Erythroblast (primary cell): ENCODE results near the gene XXYLT1.

ENCODE experiments used
- GATA1 ChIP-seq: IDR thresholded peaks from 2 replicates; pipeline ENCODE4 v1.6.1; 2011; ENCODE audit warnings: low read depth, mild to moderate bottlenecking, control low read depth, low read length, moderate library complexity
- POLR2A ChIP-seq: IDR thresholded peaks from 2 replicates; pipeline ENCODE4 v1.6.1; 2011; ENCODE audit warnings: mild to moderate bottlenecking, low read length

DNA sequence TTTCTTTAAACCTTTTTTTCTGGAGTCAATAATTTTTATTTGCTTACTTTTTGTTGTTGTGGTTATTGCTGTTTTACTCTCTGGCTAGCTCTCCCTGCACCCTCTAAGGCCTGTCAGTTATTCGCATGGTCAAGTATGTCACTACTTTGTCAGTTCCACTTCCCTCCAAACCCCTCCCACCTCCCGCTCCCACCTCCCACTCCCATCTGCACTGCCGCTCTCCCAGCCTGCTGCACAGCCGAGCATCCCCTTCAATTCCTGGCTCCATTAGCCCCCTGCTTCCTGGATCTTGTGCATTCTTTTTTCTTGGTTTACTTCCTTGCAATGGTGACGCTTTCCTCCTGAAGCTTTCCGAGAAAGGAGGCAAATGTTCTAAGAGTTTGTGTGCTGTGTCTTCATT is 218.0 kb downstream of the XXYLT1 start:
- no peak for TF ChIP-seq POLR2A
- no peak for TF ChIP-seq GATA1
